ENCODE measurements around the gene CEP128.
"Not testable (repeated sequence)": the region's sequence is repeated elsewhere in the genome, so short reads cannot be mapped to it uniquely, and the experiment has no call there.

Gene CEP128

GRCh38 chr14:80912013-80912412 is 29.5 kb downstream of the CEP128 start:
- peaks cover 41% of the 10 kb centered on the region for H3K36me3 Mint-ChIP-seq
- CTCF ChIA-PET: interaction anchor here (0.8 kb wide), 1 partner anchor 49 kb away, joined by 3 read pairs; no protein-coding TSS in a partner anchor
- H3K27ac Mint-ChIP-seq, H3K9me3 Mint-ChIP-seq, H3K27me3 Mint-ChIP-seq, H3K4me1 Mint-ChIP-seq, DNase-seq, H3K4me3 Mint-ChIP-seq: not testable (repeated sequence)

- Mint-ChIP-seq H3K27ac (no peak overlapping the region), H3K9me3 (no peaks in the 10 kb centered on the region), H3K4me3 (no peak overlapping the region), H3K4me1 (peaks cover 5% of the 10 kb centered on the region), H3K36me3 (peaks cover 48% of the 10 kb centered on the region), H3K27me3 (no peaks in the 10 kb centered on the region)
- DNase-seq: no peak
- CTCF ChIA-PET: interaction anchor here (1.6 kb wide), 1 partner anchor 80 kb away, joined by 5 read pairs; no protein-coding TSS in a partner anchor
These were observed 34.6 kb downstream of the CEP128 start for GRCh38 chr14:80906946-80907345.

- Mint-ChIP-seq H3K9me3 (no peaks in the 10 kb centered on the region), H3K4me3 (no peak overlapping the region), H3K27ac (no peak overlapping the region), H3K4me1 (peaks cover 5% of the 10 kb centered on the region), H3K27me3 (no peaks in the 10 kb centered on the region), H3K36me3 (peaks cover 51% of the 10 kb centered on the region)
- no peak for DNase-seq
- CTCF ChIA-PET: interaction anchor here (1.6 kb wide), 1 partner anchor 81 kb away, joined by 5 read pairs; no protein-coding TSS in a partner anchor
These were observed 35.2 kb downstream of the CEP128 start for GRCh38 chr14:80906336-80906735.

- CTCF ChIA-PET: interaction anchor here (0.7 to 1.1 kb wide), 2 partner anchors 52 to 1967 kb away, joined by 3 to 4 read pairs; no protein-coding TSS in a partner anchor
- no peaks in the 10 kb centered on the region for H3K27me3 Mint-ChIP-seq
- no peak overlapping the region for H3K27ac Mint-ChIP-seq
- H3K4me3 Mint-ChIP-seq: no peak overlapping the region
- H3K9me3 Mint-ChIP-seq: no peaks in the 10 kb centered on the region
- peaks cover 59% of the 10 kb centered on the region for H3K36me3 Mint-ChIP-seq
- peaks cover 5% of the 10 kb centered on the region for H3K4me1 Mint-ChIP-seq
- no peak for DNase-seq
These were observed 38.9 kb downstream of the CEP128 start for GRCh38 chr14:80902608-80903007.

GRCh38 chr14:80901822-80902221 is 39.7 kb downstream of the CEP128 start:
- H3K27ac Mint-ChIP-seq: no peak overlapping the region
- DNase-seq: no peak
- CTCF ChIA-PET: no interaction called here
- H3K4me1 Mint-ChIP-seq: peaks cover 5% of the 10 kb centered on the region
- no peaks in the 10 kb centered on the region for H3K9me3 Mint-ChIP-seq
- no peak overlapping the region for H3K4me3 Mint-ChIP-seq
- H3K27me3 Mint-ChIP-seq: no peaks in the 10 kb centered on the region
- peaks cover 61% of the 10 kb centered on the region for H3K36me3 Mint-ChIP-seq

- no peak for DNase-seq
- Mint-ChIP-seq H3K36me3 (peaks cover 58% of the 10 kb centered on the region), H3K27ac (no peak overlapping the region), H3K4me3 (no peak overlapping the region), H3K9me3 (no peaks in the 10 kb centered on the region), H3K27me3 (no peaks in the 10 kb centered on the region), H3K4me1 (peaks cover 5% of the 10 kb centered on the region)
- CTCF ChIA-PET: no interaction called here
These were observed 40.3 kb downstream of the CEP128 start for GRCh38 chr14:80901260-80901659.

GRCh38 chr14:80872645-80873044 is 68.9 kb downstream of the CEP128 start:
- CTCF ChIA-PET: interaction anchor here (1.4 kb wide), 1 partner anchor 29 kb away, joined by 3 read pairs; no protein-coding TSS in a partner anchor

GRCh38 chr14:80868260-80868659 is 73.3 kb downstream of the CEP128 start:
- no peak for DNase-seq
- Mint-ChIP-seq H3K4me1 (no peaks in the 10 kb centered on the region), H3K36me3 (peaks cover 28% of the 10 kb centered on the region), H3K27ac (no peak overlapping the region), H3K9me3 (peaks cover 21% of the 10 kb centered on the region), H3K4me3 (no peak overlapping the region), H3K27me3 (no peaks in the 10 kb centered on the region)
- CTCF ChIA-PET: no interaction called here

More at GRCh38 chr14:80872645-80873044, 68.9 kb downstream of the CEP128 start:
- Mint-ChIP-seq H3K4me3 (no peak overlapping the region), H3K27me3 (no peaks in the 10 kb centered on the region), H3K9me3 (peaks cover 14% of the 10 kb centered on the region), H3K27ac (no peak overlapping the region), H3K4me1 (no peaks in the 10 kb centered on the region), H3K36me3 (peaks cover 24% of the 10 kb centered on the region)
- no peak for DNase-seq

GRCh38 chr14:80867798-80868197 is 73.7 kb downstream of the CEP128 start:
- H3K27ac Mint-ChIP-seq: no peak overlapping the region
- CTCF ChIA-PET: no interaction called here

GRCh38 chr14:80867091-80867490 is 74.4 kb downstream of the CEP128 start:
- H3K4me1 Mint-ChIP-seq: no peaks in the 10 kb centered on the region
- H3K4me3 Mint-ChIP-seq: no peak overlapping the region
- CTCF ChIA-PET: no interaction called here
- peaks cover 31% of the 10 kb centered on the region for H3K36me3 Mint-ChIP-seq
- H3K27ac Mint-ChIP-seq: no peak overlapping the region
- H3K9me3 Mint-ChIP-seq: peaks cover 21% of the 10 kb centered on the region
- DNase-seq: no peak
- H3K27me3 Mint-ChIP-seq: no peaks in the 10 kb centered on the region

More at GRCh38 chr14:80867798-80868197, 73.7 kb downstream of the CEP128 start:
- no peak for DNase-seq
- H3K36me3 Mint-ChIP-seq: peaks cover 30% of the 10 kb centered on the region
- no peaks in the 10 kb centered on the region for H3K4me1 Mint-ChIP-seq
- H3K9me3 Mint-ChIP-seq: peaks cover 21% of the 10 kb centered on the region
- no peaks in the 10 kb centered on the region for H3K27me3 Mint-ChIP-seq
- no peak overlapping the region for H3K4me3 Mint-ChIP-seq

GRCh38 chr14:80865565-80865964 is 76.0 kb downstream of the CEP128 start:
- CTCF ChIA-PET: no interaction called here
- Mint-ChIP-seq H3K27me3 (no peaks in the 10 kb centered on the region), H3K9me3 (peaks cover 20% of the 10 kb centered on the region), H3K4me1 (no peaks in the 10 kb centered on the region), H3K36me3 (peaks cover 29% of the 10 kb centered on the region), H3K27ac (no peak overlapping the region), H3K4me3 (no peak overlapping the region)
- DNase-seq: no peak

GRCh38 chr14:80862983-80863382 is 78.6 kb downstream of the CEP128 start:
- H3K27ac Mint-ChIP-seq: no peak overlapping the region
- no peak overlapping the region for H3K4me3 Mint-ChIP-seq
- no peak for DNase-seq
- CTCF ChIA-PET: interaction anchor here (0.7 to 1.6 kb wide), 4 partner anchors 12 to 92 kb away, joined by 3 read pairs; partner anchors contain the start of gene TSHR
- peaks cover 10% of the 10 kb centered on the region for H3K9me3 Mint-ChIP-seq
- H3K4me1 Mint-ChIP-seq: no peaks in the 10 kb centered on the region
- H3K36me3 Mint-ChIP-seq: peaks cover 18% of the 10 kb centered on the region
- H3K27me3 Mint-ChIP-seq: no peaks in the 10 kb centered on the region

- peaks cover 15% of the 10 kb centered on the region for H3K36me3 Mint-ChIP-seq
- no peaks in the 10 kb centered on the region for H3K4me1 Mint-ChIP-seq
- DNase-seq: no peak
- no peak overlapping the region for H3K27ac Mint-ChIP-seq
- H3K9me3 Mint-ChIP-seq: peaks cover 6% of the 10 kb centered on the region
- no peaks in the 10 kb centered on the region for H3K27me3 Mint-ChIP-seq
- H3K4me3 Mint-ChIP-seq: no peak overlapping the region
- CTCF ChIA-PET: interaction anchor here (0.7 to 1.6 kb wide), 3 partner anchors 13 to 62 kb away, joined by 3 read pairs; no protein-coding TSS in a partner anchor
These were observed 79.0 kb downstream of the CEP128 start for GRCh38 chr14:80862541-80862940.

- DNase-seq: no peak
- H3K9me3 Mint-ChIP-seq: no peaks in the 10 kb centered on the region
- CTCF ChIA-PET: interaction anchor here (0.9 to 1.5 kb wide), 4 partner anchors 53 to 648 kb away, joined by 3 to 7 read pairs (median 4); no protein-coding TSS in a partner anchor
- H3K27ac Mint-ChIP-seq: no peak overlapping the region
- H3K4me1 Mint-ChIP-seq: no peaks in the 10 kb centered on the region
- H3K27me3 Mint-ChIP-seq: no peaks in the 10 kb centered on the region
- H3K36me3 Mint-ChIP-seq: no peaks in the 10 kb centered on the region
- H3K4me3 Mint-ChIP-seq: no peak overlapping the region
These were observed 91.2 kb downstream of the CEP128 start for GRCh38 chr14:80850197-80850814.

GRCh38 chr14:80847070-80847469 is 94.5 kb downstream of the CEP128 start:
- Mint-ChIP-seq H3K27ac (no peak overlapping the region), H3K4me1 (no peaks in the 10 kb centered on the region), H3K36me3 (peaks cover 1% of the 10 kb centered on the region), H3K27me3 (no peaks in the 10 kb centered on the region), H3K9me3 (no peaks in the 10 kb centered on the region), H3K4me3 (no peak overlapping the region)
- DNase-seq: no peak
- CTCF ChIA-PET: interaction anchor here (0.6 kb wide), 1 partner anchor 12 kb away, joined by 3 read pairs; no protein-coding TSS in a partner anchor

All from activated naive CD4-positive, alpha-beta T cell treated with anti-CD3 and anti-CD28 coated beads, Interleukin-2, amount 10 ng/mL, durations not matched to agents 7 days and 5 days (primary cell).